Ramos (cell line): ENCODE data around the gene KCNJ11.
"Not testable (repeated sequence)": the region's sequence is repeated elsewhere in the genome, so short reads cannot be mapped to it uniquely, and the experiment has no call there.

ENCODE experiments used
- in situ Hi-C: fragments of 300-500 bp; cut with MboI; formaldehyde crosslinking; loops from one replicate; pipeline ENCODE4 v1.14.3; 2022; ENCODE audit warnings: low sequenced_read_pairs; ENCODE audit not compliant: unreplicated experiment

KCNJ11 gene

GRCh38 chr11:17388609-17389210 is at the start of gene KCNJ11:
TSS of gene KCNJ11 (minus strand) at chr11:17388659. CDS start at chr11:17388091, 568 bp downstream.
- in situ Hi-C loops: no loop called here

GRCh38 chr11:17437366-17437765 is 48.9 kb upstream of the KCNJ11 start:
- in situ Hi-C loops: no loop called here

GRCh38 chr11:17434108-17434507 is 45.6 kb upstream of the KCNJ11 start:
- in situ Hi-C loops: no loop called here

GRCh38 chr11:17432002-17432401 is 43.5 kb upstream of the KCNJ11 start:
- in situ Hi-C loops: no loop called here

- in situ Hi-C loops: no loop called here
Measured at GRCh38 chr11:17431139-17431538, 42.7 kb upstream of the KCNJ11 start.

DNA sequence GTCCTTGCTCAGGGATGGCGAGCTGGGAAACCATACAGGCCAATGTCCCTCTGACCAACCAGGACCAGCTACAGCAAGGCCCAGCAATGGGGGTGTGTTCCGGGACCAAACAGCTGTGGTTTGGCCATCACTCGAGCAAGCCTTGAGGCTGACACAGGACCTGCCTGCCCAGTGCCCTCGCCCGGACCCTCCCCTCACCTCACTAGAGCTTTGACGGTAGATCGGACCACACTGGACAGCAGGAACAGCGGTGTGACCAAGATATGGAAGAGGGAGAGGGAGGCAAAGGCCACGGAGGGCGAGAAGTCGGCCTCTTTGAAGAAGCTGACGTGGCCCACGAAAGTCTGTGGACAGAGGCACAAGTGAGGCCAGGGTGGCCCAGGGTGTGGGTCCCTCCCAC is 42.2 kb upstream of the KCNJ11 start:
- in situ Hi-C loops: no loop called here

- in situ Hi-C loops: no loop called here
Measured at GRCh38 chr11:17428925-17429324, 40.5 kb upstream of the KCNJ11 start.

- in situ Hi-C loops: no loop called here
Measured at GRCh38 chr11:17428261-17428660, 39.8 kb upstream of the KCNJ11 start.

DNA sequence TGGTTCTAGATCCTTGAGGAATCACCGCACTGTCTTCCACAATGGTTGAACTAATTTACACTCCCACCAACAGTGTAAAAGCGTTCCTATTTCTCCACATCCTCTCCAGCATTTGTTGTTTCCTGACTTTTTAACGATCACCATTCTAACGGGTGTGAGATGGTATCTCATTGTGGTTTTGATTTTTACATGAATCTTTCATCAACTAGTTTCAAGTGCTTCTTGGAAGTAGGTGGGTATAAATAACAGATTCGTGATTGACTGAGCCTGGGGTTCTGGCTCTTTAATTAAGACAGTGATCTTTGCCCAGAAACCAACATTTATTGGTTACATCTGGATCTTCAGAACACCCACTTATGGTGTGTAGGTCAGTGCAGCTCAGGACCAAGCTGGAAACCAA is 37.8 kb upstream of the KCNJ11 start:
- in situ Hi-C loops: not testable (repeated sequence)

DNA sequence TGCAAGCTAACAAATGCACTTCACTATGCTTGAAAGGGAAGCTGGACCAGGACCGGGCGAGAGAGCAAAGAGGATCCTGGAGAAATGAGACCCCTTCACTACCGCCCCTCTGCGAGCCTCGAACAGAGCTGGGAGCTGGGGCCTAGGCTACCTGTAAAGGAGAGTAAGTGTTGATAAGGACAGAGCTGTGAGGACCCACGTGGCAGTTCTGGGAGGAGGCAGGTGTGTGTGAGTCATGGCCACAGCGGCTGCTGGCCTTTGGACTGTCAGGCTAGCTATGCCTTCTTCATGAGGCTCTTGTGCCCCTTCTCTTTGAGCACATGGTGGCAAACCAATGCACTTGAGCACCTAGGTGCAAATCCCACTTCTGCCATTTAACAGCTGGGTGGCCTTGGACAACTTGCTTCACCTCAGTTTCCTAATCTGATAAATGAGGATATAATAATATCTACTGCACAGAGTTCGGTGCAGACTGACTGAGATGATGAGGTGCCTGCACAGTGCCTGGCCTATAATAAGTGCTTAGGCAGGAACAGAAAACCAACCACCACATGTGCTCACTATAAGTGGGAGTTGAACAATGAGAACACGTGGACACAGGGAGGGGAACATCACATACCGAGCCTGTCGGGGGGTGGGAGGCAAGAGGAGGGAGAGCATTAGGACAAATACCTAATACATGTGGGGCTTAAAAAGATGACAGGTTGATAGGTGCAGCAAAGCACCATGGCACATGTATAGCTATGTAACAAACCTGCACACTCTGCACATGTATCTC is 35.3 kb upstream of the KCNJ11 start:
- in situ Hi-C loops: no loop called here

GRCh38 chr11:17421781-17422180 is 33.3 kb upstream of the KCNJ11 start:
- in situ Hi-C loops: no loop called here

- in situ Hi-C loops: no loop called here
Measured at GRCh38 chr11:17418444-17419081, 30.1 kb upstream of the KCNJ11 start.

DNA sequence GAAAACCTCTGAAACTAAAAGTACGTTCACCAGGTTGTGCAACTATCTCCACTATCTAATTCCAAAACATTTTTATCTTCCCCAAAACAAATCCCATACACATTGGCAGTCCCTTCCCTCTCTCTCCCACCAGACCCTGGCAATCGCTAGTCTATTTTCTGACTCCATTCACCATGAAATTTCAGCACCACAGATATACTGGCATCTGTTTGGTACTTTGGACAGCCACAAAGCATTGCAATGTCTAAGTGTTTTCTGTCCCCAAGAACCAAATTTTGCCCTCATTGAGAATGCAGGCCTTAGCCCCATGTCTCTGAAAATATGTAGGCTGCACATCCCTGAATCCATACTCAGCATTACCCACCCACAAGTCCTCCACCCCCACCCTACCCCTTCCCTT is 28.0 kb upstream of the KCNJ11 start:
- in situ Hi-C loops: no loop called here

- in situ Hi-C loops: no loop called here
Measured at GRCh38 chr11:17415523-17416104, 27.2 kb upstream of the KCNJ11 start.

- in situ Hi-C loops: no loop called here
Measured at GRCh38 chr11:17414992-17415391, 26.5 kb upstream of the KCNJ11 start.

DNA sequence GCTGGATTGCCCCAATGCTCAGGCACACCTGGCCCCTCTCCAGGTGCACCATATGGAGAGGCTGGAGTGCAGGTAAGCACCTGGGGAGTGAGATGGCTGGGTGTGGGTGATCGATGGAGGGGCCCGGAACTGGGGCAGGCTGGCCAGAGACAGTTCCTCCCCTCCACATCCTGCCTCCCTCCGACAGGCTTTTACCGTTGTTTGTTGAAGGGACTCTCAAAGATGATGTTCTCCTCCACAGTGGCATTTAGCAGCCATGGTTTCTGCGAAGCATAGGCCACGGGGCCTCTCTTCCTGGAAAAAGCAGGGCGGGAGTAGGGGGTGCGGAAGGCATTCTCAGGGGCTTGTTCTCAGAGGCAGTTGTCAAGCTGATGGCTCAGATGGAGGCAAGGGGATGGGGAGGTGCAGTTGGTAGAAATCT is 25.9 kb upstream of the KCNJ11 start:
- in situ Hi-C loops: no loop called here

DNA sequence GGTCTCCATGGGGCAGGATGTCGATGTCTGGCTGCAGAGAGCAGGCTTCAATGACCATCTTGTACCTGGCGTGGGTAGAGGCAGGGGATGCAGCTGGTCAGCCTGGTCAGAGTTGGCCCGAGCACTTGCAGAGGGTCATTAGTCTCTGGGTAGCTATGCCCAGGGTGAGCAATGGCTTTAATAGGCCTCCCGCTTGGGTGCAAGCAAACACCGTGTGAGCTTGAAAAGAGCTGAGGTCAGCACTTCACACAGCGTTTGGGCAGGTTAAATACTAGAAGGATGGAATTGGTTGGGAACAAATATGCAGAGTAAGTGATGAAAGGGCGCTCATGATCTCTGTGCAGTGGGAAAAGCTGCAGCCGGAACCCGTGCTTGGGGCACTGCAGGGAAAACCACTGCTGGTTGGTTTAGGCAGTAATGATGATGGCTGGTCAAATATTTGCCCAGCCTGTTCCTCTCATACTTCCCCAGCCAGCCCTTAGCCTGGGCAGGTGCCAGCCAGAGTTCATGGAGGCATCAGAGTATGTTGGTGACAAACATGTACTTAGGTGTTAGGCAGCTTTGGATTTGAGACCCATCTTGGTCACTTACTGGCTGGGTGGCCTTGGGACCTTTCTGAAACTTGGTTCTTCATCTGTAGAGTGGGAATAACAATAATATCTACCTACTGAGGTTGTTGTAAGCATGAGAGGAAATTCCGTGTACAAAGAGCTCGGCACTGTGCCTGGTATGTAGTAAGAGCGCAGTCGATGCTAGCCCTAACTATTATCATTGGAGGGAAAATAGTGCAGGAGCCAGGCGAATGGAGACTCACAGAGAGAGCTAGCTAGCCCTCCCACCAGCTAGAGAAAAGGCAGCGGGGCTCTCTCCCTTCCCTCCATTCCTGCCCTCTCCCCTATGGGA is 25.2 kb upstream of the KCNJ11 start:
- in situ Hi-C loops: no loop called here

GRCh38 chr11:17412488-17413180 is 24.2 kb upstream of the KCNJ11 start:
- in situ Hi-C loops: no loop called here

DNA sequence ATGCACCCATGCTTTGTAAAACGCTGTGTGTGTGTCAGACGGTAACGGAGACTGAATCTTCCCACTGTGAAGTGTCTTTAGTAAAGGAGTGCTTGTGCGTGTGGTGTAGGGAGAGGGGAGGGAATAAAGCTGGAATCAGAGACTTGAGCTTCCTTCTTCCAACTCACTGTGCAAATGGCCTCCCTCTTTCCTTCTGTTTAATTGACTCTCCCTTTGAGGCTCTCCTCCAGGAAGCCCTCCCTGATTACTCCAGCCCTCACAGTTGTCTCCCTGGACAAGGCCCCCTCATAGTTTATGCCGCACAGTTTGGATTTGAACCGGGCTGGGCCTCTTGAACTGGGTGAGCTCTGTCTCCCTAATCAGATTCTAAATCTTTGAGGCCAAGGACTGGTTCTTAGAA is 23.0 kb upstream of the KCNJ11 start:
- in situ Hi-C loops: no loop called here
